HS-27A (cell line): ENCODE measurements around the gene MDGA2.
"Not testable (repeated sequence)": the region's sequence is repeated elsewhere in the genome, so short reads cannot be mapped to it uniquely, and the experiment has no call there.

ENCODE experiments used
- DNase-seq: peaks from one replicate; pipeline ENCODE4 v3.0.0-alpha.2; 2012; ENCODE audit warnings: low read depth, missing footprints

MDGA2 gene

GRCh38 chr14:46915539-46915938 lies 759.9 kb downstream of the MDGA2 start:
- DNase-seq, result not testable (repeated sequence)

GRCh38 chr14:46902837-46903236 lies 772.6 kb downstream of the MDGA2 start:
- DNase-seq, result no peak

GRCh38 chr14:46894476-46894875 lies 780.9 kb downstream of the MDGA2 start:
- no peak for DNase-seq

DNA sequence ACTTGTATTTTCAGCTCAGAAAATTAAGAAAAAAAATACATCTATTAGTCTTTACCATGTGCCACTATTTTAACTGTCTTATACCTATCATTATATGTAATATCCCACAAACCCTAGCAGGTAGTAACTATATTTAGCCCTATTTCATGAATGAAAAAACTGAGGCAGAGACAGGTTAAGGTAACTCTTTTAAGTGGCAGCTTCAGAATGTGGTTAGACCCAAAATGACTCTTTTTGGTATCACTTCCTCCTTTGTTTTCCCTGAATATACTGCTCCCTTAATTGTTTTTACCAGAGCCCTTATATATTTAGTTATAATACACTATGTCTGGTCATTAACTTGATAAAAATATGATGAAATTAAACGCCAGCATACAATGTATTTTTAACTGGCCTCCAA lies 788.3 kb downstream of the MDGA2 start:
- DNase-seq, result no peak

DNA sequence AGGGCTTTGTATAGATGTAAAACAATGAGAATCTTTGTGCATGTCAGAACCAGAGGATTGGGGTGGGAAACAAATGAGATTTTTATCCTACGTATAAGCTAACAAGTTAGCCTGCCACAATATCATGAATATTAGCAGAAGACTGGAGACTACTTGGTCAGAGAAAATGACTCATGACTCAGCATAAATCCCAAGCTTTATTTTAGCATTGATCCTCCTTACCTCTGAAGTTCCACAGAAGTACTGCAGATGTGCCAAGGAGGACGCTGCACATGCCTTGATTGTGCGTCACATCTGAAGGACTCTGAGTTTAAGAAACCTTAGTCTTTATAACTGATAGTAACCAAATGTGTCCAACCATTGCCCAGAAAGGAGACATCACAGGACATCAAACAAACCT lies 789.8 kb downstream of the MDGA2 start:
- DNase-seq, result no peak

DNA sequence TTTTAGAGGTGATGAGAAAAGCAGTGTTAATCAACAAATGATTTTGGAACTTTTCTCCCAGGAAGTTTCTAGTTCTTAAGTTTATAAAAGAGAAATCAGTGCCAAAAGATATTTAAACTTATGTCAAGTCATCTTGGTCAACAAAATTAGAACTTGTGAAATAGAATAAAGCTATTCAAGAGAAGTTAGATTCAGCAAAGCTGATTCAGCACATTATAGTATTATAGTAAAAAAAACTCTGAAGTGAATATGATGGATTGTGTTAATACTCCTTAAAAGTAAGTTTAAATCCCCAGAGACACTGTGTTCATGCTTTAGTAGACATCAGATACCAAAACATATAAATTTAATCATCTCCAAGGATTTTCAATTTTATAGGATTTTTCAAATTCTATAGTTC lies 813.7 kb downstream of the MDGA2 start:
- no peak for DNase-seq

DNA sequence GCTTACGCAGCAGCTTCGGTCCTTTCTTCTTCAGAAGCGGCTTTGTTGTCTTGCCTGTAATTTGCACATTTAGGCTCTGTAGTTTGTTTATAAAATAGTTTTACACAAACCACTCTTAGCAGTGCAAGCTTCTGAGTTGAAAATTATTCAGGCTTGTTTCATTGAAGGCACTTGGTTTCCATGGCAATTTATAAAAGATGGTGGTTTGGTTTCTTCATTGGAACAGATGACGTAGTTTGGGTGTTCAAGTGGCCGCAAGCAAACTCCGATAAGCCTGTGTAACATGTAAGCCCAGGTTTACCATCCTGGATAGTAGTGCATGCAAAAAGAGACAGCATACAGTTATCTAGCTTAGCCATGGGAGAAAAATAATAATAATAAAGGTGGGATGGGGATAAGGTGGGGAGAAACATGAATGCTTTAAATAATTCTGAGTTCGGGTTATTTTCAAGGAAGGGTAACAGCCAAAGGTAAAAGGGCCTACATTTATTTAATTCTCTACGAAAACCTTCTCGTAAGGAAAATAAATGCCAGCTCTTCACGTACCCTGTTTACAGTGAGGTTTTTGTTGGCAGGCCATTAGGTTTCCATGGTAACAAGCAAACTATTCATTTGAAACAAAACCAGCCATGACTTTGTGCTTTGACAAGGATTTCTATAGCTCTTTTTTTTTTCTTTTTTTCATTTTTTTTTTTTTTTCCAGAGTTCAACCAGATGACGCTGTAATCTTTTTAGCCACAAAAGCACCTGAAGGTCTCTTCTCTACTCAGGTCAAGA lies 834.3 kb downstream of the MDGA2 start:
- no peak for DNase-seq

GRCh38 chr14:46820291-46820690 lies 855.1 kb downstream of the MDGA2 start:
- no peak for DNase-seq

DNA sequence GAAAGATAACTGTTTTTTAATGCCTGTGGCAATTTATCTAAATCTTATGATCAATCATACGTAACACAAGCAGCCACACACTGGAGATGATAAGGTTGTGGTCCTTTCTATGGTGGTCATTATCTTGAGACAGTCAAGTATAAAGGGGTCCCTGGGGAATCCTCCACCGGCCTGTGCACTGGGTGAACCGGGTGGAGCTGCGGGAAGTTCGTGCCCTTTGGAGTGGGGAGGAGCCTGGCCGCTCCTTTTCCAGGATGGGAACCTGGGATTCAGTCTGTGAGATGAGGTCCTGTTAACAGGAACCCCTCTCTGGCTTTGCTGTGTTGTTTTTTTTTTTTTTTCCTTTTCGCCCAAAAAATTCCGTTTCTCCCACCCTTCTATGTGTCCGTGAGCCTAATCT lies 856.3 kb downstream of the MDGA2 start:
- no peak for DNase-seq

DNA sequence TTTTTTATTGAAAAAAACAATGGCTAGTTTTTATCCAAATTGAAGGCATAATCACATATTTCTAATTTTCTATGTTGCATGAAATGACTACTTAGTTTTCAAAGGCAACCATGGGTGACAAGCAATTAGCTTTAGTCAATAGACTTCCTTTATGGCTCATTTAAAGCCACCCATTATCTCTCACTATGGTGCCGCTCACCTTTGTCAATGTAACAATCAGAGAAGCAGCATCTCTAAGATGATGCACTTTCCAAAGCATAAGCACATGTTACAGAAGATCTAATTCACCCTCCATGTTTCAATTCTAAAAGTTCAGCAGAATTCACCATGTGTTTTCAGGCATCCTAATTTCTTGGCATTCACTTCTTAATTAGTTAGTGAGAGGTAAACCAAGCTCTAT lies 857.3 kb downstream of the MDGA2 start:
- DNase-seq, result no peak

DNA sequence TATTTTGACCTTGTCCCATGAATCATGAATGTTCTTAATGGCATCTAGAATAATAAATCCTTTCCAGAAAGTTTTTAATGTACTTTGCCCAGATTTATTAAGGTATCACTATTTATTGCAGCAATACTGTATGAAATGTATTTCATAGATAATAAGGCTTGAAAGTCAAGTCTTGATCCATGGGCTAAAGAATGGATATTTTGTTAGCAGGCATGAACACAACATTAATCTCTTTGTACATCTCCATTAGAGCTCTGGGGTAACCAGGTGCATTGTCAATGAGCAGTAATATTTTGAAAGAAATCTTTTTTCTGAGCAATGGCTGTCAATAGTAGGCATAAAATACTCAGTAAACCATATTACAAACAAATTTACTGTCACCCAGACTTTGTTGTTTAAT lies 882.3 kb downstream of the MDGA2 start:
- no peak for DNase-seq
